ENCODE results near the gene SLC10A7.

GRCh38 chr4:146436423-146437162 lies 85.1 kb downstream of the SLC10A7 start:
- TF ChIP-seq, protein P1, sequence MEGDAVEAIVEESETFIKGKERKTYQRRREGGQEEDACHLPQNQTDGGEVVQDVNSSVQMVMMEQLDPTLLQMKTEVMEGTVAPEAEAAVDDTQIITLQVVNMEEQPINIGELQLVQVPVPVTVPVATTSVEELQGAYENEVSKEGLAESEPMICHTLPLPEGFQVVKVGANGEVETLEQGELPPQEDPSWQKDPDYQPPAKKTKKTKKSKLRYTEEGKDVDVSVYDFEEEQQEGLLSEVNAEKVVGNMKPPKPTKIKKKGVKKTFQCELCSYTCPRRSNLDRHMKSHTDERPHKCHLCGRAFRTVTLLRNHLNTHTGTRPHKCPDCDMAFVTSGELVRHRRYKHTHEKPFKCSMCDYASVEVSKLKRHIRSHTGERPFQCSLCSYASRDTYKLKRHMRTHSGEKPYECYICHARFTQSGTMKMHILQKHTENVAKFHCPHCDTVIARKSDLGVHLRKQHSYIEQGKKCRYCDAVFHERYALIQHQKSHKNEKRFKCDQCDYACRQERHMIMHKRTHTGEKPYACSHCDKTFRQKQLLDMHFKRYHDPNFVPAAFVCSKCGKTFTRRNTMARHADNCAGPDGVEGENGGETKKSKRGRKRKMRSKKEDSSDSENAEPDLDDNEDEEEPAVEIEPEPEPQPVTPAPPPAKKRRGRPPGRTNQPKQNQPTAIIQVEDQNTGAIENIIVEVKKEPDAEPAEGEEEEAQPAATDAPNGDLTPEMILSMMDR (conservative IDR thresholded peaks at IDR 0.05; ENCODE audit: low read depth, low read length), result no peak
- no peak for TF ChIP-seq EZH2 (IDR thresholded peaks at IDR 0.05; ENCODE audit: borderline replicate concordance, low read depth, low read length, poor library complexity, severe bottlenecking)
